Measurements from ENCODE around the gene HSPB7.

DNA sequence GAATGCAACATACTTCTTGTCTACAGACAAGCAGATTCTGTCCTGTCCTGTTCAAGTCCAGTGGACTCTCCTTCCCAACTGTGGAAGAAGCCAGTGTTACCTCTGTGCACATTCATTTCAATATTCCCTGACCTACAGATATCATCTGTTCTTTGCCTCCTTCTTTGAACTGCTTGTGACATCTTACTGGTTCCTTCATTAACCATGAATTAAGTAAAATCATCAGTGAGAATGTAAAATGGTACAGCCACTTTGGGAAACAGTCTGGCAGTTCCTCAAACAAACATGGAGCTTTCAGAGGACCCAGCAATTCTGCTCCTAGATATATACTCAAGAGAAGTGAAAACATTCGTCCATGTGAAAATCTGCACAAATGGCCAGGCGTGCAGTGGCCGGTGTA is 7.0 kb downstream of the HSPB7 start:
- TF ChIP-seq, protein P1, sequence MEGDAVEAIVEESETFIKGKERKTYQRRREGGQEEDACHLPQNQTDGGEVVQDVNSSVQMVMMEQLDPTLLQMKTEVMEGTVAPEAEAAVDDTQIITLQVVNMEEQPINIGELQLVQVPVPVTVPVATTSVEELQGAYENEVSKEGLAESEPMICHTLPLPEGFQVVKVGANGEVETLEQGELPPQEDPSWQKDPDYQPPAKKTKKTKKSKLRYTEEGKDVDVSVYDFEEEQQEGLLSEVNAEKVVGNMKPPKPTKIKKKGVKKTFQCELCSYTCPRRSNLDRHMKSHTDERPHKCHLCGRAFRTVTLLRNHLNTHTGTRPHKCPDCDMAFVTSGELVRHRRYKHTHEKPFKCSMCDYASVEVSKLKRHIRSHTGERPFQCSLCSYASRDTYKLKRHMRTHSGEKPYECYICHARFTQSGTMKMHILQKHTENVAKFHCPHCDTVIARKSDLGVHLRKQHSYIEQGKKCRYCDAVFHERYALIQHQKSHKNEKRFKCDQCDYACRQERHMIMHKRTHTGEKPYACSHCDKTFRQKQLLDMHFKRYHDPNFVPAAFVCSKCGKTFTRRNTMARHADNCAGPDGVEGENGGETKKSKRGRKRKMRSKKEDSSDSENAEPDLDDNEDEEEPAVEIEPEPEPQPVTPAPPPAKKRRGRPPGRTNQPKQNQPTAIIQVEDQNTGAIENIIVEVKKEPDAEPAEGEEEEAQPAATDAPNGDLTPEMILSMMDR (conservative IDR thresholded peaks at IDR 0.05; ENCODE audit: low read length), result no peak
- TF ChIP-seq EZH2phosphoT487 (IDR thresholded peaks at IDR 0.05; ENCODE audit: borderline replicate concordance), result no peak

Measured in Loucy (cell line).